ENCODE data around the gene TXLNA.

Gene TXLNA

DNA sequence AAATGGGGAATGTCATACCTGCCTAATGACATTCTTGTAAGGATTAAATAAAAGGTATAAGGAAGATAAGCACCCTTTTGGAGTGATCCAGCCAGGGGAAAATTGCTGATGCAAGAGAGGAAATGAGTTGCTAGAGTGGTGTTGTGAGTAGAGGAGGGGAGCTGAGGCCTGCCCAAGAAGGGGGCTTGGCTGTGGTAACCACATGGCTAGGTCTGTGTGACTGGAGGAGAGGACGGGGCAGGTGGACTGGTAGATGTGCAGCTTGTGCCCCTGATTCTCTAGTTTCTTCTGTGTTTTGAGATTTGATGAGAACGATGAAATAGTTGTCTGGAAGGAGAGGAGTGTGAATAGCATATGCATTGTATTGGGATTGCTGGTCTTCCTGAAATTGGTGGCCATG, 6.6 kb downstream of the TXLNA start:
- DNase-seq (ENCODE audit: low read depth): no peak

DNA sequence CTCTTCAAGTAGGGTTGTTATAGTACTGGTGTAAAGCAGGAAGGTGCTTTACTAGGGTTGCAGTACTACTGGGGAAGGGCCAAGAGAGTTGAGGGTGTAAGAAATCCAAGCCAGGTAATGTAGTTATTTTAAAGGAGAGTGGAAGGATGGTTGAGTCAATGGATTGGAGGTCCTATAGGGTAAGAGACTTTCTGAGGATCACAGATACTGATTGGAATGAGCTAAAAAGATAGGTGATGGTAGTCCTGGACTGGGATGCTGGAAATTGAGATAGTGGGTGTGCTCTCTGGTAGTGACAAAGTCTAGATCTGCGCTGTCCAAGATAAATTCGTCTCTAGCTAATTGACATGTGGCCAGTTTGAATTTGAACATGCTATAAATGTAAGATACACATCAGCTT, 7.0 kb downstream of the TXLNA start:
- DNase-seq (ENCODE audit: low read depth): no peak

DNA sequence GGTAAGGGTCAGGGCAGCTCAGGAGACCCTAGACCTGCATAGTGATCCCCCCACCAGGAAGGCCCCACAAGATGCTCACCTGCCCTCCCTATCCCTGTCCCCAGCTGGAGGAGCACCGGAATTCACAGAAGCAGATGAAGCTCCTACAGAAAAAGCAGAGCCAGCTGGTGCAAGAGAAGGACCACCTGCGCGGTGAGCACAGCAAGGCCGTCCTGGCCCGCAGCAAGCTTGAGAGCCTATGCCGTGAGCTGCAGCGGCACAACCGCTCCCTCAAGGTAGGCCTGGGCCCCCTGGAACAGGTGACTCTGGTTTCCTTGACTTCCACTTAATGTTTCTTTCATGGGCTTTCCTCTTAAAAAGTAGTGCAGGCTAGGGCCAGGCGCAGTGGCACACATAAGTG, 8.4 kb downstream of the TXLNA start:
- no peak for DNase-seq (ENCODE audit: low read depth)

DNA sequence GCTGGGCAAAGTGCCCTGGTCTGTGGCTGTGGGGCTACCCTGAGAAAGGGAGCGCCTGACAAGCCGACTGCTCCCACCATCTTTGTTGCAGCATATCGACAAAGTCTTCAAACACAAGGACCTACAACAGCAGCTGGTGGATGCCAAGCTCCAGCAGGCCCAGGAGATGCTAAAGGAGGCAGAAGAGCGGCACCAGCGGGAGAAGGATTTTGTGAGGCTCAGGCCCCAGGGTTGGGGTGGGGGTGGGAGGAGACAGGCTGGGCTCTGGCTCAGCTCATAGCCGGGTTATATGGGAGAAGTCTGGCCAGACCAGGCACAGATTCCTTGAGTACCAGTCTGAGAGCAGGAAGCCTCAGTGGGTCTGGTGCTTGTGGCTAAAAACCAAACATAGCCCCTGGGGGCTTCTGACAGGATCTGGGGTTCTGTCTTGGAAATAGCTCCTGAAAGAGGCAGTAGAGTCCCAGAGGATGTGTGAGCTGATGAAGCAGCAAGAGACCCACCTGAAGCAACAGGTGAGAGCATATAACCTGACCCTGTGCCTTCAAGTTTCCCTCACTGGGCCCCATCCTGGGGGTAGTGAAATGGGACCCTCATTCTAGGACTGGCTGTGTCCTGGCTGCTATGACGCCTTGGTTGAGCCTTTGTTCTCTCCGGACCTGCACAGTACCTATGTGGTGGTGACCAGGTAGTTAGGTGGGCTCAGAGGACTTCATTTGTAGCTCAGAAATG, 12.9 kb downstream of the TXLNA start:
- DNase-seq (ENCODE audit: low read depth): no peak

DNA sequence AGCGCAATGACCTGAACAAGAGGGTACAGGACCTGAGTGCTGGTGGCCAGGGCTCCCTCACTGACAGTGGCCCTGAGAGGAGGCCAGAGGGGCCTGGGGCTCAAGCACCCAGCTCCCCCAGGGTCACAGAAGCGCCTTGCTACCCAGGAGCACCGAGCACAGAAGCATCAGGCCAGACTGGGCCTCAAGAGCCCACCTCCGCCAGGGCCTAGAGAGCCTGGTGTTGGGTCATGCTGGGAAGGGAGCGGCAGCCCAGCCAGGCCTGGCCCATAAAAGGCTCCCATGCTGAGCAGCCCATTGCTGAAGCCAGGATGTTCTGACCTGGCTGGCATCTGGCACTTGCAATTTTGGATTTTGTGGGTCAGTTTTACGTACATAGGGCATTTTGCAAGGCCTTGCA, 15.5 kb downstream of the TXLNA start:
- DNase-seq (ENCODE audit: low read depth): no peak

DNA sequence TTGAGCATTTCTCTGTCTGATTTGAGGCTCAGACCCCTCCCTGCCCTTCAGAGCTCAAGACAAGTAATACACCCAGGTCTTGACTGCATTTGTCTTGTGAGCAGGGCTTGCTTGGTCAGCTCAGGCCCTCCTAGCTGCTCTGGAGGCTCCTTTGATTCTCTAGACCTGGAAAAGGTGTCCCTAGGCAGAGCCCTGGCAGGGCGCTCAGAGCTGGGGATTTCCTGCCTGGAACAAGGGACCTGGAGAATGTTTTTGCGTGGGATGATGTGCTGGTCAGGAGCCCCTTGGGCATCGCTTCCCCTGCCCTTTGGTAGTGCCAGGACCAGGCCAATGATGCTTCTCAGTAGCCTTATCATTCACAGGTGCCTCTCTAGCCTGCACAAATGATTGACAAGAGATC, 16.1 kb downstream of the TXLNA start:
- DNase-seq (ENCODE audit: low read depth): no peak

DNA sequence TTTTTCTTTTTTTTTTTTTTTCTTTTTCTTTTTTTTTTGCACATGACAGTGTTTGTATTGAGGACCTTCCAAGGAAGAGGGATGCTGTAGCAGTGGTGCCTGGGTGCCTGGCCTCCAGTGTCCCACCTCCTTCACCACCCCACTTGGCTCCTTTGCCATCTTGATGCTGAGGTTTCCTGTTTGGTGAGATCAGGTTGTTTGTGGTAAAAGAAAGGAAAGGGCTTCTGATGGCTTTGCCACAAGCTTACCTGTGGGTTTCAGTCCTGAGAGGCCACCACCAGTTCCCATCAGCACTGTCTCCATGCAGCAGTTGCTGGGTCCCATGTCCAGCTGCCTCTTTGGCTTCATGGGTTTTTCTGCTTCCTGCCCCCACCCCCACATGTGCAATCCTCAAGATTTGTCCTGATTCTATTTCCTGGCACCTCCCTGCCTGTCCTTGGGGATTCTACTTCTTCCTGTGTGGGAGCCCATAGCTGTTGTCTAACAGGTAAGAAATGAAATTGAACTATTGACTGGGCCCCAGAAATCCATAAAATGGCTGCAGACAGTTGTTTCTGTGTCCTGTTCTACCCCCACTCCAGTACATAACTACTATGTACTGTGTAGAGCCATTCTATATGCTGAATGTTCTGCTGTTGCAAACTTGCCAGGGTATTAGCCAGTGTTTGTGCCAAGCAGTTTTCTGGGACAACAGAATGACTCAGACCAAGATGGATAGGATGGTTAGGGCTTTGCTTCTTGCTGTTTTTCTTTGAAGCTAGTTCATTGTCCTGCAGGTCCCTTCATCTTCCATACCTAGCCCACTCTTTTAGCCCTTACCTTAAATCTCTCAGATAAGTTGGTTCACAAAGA, 16.7 kb downstream of the TXLNA start:
- no peak for DNase-seq (ENCODE audit: low read depth)

DNA sequence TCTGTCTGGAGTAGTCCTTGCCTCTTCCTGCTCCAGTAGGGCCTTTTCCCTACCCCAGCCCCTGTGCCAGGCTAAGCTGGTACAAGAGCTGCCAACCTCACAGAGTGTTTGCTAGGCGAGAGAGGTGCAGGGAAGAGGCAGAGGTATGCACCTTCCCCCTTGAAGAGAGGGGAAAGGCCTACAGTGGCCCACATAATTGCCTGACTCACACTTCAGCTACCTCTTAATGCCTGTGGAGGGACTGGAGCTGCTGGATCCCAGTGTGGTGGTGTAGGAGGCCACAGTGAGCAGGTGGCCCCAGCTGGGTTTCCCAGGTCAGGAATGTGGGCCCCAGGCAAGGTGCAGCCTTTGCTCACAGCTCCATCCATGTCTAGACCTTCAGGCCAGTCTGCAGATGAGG, 17.6 kb downstream of the TXLNA start:
- no peak for DNase-seq (ENCODE audit: low read depth)

DNA sequence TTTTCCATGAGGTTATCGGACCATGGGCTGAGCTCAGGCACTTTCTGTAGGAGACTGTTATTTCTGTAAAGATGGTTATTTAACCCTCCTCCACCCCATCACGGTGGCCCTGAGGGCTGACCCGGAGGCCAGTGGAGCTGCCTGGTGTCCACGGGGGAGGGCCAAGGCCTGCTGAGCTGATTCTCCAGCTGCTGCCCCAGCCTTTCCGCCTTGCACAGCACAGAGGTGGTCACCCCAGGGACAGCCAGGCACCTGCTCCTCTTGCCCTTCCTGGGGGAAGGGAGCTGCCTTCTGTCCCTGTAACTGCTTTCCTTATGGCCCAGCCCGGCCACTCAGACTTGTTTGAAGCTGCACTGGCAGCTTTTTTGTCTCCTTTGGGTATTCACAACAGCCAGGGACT, 18.4 kb downstream of the TXLNA start:
- DNase-seq (ENCODE audit: low read depth): no peak

DNA sequence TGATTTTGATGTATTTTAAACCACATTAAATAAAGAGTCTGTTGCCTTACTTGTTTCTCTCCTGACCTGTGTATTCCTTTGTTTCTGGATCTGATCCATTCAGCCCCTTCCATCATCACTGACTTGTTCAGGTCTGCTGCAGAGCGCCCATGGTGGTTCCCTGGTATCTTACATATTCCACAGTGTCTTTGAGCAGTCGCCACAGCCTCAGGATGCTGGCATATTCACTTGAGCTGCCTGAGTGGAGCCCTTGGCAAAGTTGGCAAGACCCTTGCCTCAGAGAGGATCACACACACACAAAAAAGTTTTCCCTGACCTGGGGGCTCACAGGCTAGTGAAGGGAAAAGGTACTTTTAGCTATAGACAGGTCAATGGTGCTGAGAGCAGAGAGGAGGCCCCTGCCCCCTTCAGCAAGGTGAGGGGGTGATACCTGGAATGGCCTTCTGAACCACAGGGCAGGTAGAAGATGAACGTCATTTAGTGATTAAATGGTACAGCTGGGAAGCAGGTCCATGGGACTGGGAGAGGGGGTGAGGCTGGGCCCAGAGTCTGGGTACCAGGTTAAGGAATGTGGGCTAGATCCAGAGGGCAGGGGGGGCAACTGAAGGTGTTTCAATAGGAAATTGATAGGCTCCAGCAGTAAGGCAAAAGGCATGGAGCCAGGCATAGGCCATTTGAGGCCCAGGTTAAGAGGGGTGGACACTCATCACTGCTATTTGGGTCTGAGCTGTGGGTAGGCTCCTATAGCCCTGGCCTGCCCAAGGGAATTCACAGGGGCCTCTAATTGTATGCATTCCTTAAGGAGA, 19.0 kb downstream of the TXLNA start:
- no peak for DNase-seq (ENCODE audit: low read depth)

DNA sequence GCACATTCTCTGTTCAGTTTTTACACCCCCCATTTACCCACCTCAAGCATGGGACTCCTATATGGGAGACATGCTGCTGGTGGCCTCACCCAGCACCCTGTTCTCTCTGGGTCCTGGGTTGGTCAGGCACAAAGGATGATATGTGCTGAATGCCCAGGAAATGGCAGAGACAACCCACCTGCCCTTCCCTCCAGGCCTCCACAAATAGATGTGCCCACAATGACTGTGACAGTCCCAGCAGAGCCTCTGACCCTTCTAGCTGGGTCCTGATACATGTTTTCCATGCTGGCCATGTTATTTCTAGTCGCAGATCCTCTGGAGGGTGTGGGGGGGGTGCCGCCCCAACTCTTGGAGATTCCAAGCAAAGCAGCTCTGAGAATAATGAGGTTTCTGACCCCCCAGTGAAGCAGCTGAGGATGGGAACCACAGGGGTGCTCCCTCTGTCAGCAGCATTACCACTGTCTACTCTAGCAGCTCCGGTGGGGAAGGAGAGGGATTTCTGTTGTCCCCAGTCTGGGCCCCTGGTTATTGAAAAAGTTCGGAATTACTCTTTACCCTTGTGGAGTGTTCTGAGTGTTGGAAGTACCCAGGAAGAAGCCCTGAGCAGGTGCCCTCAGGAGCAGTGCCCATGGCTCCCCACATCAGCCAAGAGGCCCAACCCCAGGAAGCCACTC, 19.7 kb downstream of the TXLNA start:
- no peak for DNase-seq (ENCODE audit: low read depth)

DNA sequence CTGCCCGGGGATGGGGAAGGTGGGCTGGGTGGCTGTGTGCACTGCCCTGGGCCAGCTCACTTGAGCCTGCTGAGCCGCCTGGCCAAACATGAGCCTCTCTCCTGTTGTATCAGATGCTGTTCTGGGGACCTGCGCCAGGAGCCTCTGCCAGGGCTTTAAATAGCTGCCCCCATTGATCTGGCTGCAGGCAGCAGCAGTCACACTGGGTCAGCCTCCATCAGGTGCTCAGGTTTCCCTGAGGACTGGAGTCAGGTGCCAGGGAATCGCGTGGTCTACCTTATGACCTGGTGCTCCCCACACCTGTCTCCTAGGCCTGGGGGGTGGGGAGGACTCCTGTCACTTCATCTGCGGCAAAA, 20.2 kb downstream of the TXLNA start:
- DNase-seq (ENCODE audit: low read depth): no peak

DNA sequence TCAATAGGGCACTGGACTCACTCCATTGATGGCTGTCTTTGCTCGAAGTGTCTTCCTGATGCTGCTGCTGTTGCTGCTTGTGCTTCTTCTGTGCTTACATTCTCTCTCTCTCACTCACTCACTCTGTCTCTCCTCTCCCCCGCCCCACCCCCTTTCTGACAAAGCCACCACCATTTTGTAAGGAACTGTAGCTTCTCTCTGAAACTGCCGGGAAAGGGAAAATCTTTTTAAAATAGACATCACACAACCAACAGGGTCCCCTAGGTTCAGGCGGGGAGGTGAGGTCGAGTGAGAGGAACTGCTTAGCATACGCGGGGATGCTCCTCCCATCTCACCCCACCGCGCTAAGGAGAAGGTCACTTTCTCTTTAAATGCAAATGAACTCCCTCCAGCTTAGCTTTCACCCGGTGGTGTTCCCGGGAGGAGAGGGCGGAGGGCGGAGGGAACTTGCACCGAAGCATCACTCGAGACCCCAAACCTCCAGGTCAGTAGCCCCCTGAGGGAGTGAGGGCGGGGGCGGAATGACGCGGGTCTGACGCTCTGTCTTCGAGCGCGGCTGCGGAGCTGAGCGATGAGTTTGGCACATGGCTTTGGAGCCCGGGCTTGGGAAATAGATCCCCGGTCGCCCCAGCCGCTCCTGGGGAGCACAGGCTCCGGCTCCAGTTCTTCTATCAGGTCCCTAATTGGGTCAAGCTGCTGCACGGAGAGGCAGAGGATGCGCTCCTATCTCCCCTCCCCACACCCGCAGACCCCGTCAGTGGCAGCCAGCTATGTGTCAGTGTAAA, 20.9 kb downstream of the TXLNA start, which contains the start of gene CCDC28B:
CCDC28B (plus strand) TSS at position 370 of the 785 bp plus-strand sequence. CDS start 1,341 bp downstream, outside the sequence.
- DNase-seq (ENCODE audit: low read depth): no peak

DNA sequence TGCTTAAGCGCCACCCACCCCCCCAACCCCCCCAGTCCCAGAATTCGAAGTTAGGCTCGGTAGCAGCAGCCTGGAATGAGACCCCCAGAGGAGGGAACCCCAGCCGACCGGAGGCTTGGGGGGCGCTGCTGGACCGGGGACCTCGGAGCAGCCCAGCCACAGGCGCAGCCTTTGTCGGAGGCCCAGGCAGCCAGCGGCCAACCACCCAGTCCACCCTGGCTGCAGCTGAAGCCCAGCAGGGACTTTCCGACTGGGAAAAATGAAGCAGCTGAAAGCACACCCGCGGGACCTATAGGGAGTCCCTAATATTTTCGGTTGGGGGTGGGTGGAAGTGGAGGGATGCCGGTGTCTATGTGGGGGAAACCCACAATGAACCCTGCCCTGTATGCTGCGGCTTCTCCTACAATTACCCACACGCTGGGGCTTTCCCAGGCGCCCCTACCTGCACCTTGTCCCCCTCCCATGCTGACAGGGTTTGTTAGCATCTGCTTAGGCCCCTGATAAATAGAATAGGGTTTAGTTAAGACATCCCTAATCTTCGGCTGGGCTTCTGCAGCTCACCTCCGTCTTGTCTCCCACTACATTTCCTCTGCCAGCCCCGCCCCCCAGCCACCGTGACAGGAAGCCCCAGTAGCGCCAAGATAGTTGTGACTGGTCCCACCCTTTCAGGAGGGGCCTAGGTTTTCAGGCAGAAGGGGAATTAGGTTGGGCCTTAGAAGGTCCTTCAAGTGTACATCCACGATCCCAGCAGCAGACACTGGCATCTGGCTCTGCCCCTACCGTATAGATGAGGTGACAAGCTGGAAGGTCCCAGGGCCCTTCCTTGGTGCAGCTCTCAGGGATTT, 21.8 kb downstream of the TXLNA start:
- DNase-seq (ENCODE audit: low read depth): no peak

DNA sequence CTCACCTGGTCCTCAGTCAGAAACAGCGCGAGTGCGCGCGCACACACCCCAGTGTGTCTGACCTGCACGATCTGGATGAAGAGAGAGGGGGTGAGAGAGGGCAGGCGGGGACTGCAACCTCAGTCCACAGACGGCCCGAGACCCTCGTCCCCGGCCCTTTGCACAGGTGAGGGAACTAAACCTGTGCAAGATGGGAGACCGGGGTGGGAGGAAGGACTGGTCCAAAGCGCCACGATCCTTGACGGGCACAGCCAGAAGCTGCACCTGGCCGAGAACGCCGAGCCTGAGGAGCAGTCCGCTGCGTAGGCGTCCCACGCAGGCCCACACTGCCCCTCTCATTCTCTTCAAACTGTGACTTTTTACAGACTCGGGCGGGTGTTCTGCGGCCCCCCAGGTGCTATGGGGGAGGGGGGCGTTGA, 25.5 kb downstream of the TXLNA start:
- no peak for DNase-seq (ENCODE audit: low read depth)

DNA sequence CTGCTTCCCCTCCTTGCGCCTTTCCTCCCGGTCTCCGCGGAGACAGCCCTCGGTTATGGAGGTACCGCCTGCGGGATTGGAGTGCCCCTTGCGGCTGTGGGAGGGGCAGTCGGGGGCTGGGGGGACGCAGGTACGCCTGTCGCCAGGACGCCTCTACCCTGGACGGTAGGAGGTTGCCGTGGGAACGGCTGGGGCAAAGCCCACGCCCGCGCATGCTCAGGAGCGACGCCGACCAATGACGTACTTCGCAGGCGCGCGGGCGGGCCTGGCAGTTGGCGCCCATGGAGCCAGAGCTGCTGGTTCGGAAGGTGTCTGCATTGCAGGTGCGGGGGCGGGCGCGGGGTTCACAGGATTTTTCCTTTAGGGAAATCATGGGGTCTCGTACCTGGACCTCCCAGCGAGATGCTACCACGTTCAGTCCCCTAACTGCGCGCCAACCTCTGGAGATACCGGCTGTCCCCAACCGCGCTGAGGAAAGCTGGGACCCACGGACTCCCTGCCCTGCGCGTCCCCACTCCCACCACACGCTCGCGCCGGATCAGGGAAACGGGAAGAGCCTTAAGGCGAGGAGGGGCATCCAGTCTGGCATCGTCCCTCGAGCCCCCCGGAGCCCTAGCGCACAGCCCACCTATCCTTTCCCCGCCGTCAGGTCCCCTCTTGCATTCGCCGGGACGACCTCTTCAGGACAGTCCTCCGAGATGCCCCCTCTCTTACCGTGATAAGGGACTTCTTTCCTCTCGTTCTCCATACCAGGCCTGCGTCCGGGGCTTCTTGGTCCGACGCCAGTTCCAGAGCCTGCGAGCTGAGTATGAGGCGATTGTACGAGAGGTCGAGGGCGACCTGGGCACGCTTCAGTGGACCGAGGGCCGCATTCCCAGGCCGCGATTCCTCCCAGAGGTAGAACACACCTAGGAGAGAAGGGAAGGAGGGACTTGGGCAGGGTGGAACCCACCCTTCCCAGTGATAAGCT, 26.2 kb downstream of the TXLNA start, which contains the start of gene IQCC:
IQCC (plus strand) TSS at position 271 of the 970 bp plus-strand sequence; CDS start at position 282, 11 bp downstream.
- peak; percentile 56 for DNase-seq (ENCODE audit: low read depth)

DNA sequence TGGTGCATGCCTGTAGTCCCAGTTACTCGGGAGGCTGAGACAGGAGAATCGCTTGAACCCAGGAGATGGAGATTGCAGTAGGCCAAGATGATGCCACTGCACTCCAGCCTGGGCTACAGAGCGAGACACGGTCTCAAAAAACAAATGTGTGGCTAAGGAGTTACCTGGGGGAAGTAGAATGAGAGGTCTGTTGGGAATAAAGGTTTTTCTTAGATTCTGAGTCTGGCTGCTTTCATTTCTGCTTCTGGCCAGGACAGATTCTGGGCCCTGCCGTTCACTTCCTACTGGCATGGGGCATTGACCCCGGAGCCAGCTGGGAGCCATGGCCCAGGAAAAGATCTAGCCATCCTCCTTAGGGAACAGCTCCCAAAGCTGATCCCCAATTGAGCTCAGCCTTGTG, 29.0 kb downstream of the TXLNA start:
- no peak for DNase-seq (ENCODE audit: low read depth)

DNA sequence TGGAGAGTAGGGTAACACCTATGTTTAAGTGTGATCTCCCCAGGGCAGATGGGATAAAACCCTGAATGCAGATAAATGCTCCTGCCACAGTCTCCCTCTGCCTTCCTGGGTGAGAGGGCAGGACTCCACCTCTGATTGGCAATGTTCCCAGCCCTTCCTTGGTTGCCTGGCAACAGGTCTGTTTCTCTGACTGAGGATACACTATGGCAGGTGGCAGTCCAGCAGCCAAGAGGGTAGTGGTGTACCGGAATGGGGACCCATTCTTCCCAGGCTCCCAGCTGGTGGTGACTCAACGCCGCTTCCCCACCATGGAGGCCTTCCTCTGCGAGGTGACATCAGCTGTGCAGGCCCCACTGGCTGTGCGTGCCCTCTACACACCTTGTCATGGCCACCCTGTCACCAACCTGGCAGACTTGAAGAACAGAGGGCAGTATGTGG, 29.4 kb downstream of the TXLNA start, which contains the start of gene DCDC2B:
DCDC2B (plus strand) TSS at position 199 of the 438 bp plus-strand sequence; CDS start at position 204, 5 bp downstream.
- no peak for DNase-seq (ENCODE audit: low read depth)
